HepG2 (cell line): Measurements from ENCODE around the gene CEBPB. TPM values are rescaled to one million over a fixed set of nuclear protein-coding genes. Genes with fewer than 3 reads are reported as not detected.

Source experiments
- BORCS8-MEF2B ChIP-seq: sonication (generic); formaldehyde crosslinking; IDR thresholded peaks from 2 replicates; pipeline ENCODE4 v1.8.0; 2022; ENCODE audit warnings: mild to moderate bottlenecking, missing genetic modification reagents
- CAMTA2 ChIP-seq: sonication (generic); formaldehyde crosslinking; IDR thresholded peaks from 2 replicates; pipeline ENCODE4 v1.4.0; 2020; ENCODE audit warnings: mild to moderate bottlenecking, missing genetic modification reagents, borderline replicate concordance
- CTCF ChIP-seq: sonication (generic); formaldehyde crosslinking; IDR thresholded peaks from 2 replicates; pipeline ENCODE4 v1.5.0; 2020; ENCODE audit warnings: mild to moderate bottlenecking, missing genetic modification reagents, moderate library complexity
- HNF4G ChIP-seq, 2 experiments: sonication (generic) in 1 of 2; formaldehyde crosslinking in 1 of 2; IDR thresholded peaks; 2 replicates each; pipeline versions ENCODE4 v1.4.0 to v1.6.1; 2011 to 2020; ENCODE audit warnings: borderline replicate concordance in 2 of 2, low read depth in 2 of 2, mild to moderate bottlenecking in 2 of 2, low read length in 1 of 2, missing genetic modification reagents in 1 of 2, moderate library complexity in 1 of 2
- HNRNPL ChIP-seq: fragments of 200-400 bp; formaldehyde crosslinking; IDR thresholded peaks from 2 replicates; pipeline ENCODE4 v1.6.1; 2017; ENCODE audit warnings: mild to moderate bottlenecking, low read depth, low read length
- HOXA3 ChIP-seq: sonication (generic); formaldehyde crosslinking; IDR thresholded peaks from 2 replicates; pipeline ENCODE4 v1.5.0; 2020; ENCODE audit warnings: missing genetic modification reagents
- KDM5A ChIP-seq: fragments of 200-600 bp; sonication (generic); IDR thresholded peaks from 2 replicates; pipeline ENCODE4 v1.7.0; 2018; ENCODE audit warnings: antibody characterized with exemption, mild to moderate bottlenecking, low read length, borderline replicate concordance
- NONO ChIP-seq, 2 experiments: fragments of 450-650 bp in 1 of 2; sonication (generic) in 1 of 2; formaldehyde crosslinking in 1 of 2; IDR thresholded peaks in 1 of 2; conservative IDR thresholded peaks in 1 of 2; 2 replicates each; pipeline versions ENCODE4 v1.6.1 to v1.8.0; 2017 to 2022; ENCODE audit warnings: mild to moderate bottlenecking in 1 of 2, missing genetic modification reagents in 1 of 2, moderate library complexity in 1 of 2
- PHF21A ChIP-seq: sonication (generic); formaldehyde crosslinking; IDR thresholded peaks from 2 replicates; pipeline ENCODE4 v1.5.0; 2020; ENCODE audit warnings: mild to moderate bottlenecking, missing genetic modification reagents
- SMAD1 ChIP-seq: sonication (generic); formaldehyde crosslinking; IDR thresholded peaks from 2 replicates; pipeline ENCODE4 v1.4.0; 2020; ENCODE audit warnings: missing genetic modification reagents, low read depth, mild to moderate bottlenecking, borderline replicate concordance
- SMYD3 ChIP-seq: sonication (generic); formaldehyde crosslinking; IDR thresholded peaks from 2 replicates; pipeline ENCODE4 v1.8.1; 2023; ENCODE audit warnings: mild to moderate bottlenecking, missing genetic modification reagents
- ZBTB7B ChIP-seq: sonication (generic); formaldehyde crosslinking; IDR thresholded peaks from 2 replicates; pipeline ENCODE4 v1.4.0; 2020; ENCODE audit warnings: missing genetic modification reagents
- ZEB1 ChIP-seq: IDR thresholded peaks from 2 replicates; pipeline ENCODE4 v1.6.1; 2012; ENCODE audit warnings: mild to moderate bottlenecking, low read depth, inconsistent platforms; ENCODE audit not compliant: insufficient replicate concordance
- ZMYM2 ChIP-seq: sonication (generic); formaldehyde crosslinking; IDR thresholded peaks from 2 replicates; pipeline ENCODE4 v1.8.0; 2022; ENCODE audit warnings: mild to moderate bottlenecking, missing genetic modification reagents
- ZNF333 ChIP-seq: sonication (generic); formaldehyde crosslinking; IDR thresholded peaks from 2 replicates; pipeline ENCODE4 v1.4.0; 2020; ENCODE audit warnings: mild to moderate bottlenecking, missing genetic modification reagents, borderline replicate concordance
- ZNF572 ChIP-seq: sonication (generic); formaldehyde crosslinking; IDR thresholded peaks from 2 replicates; pipeline ENCODE4 v1.5.1; 2020; ENCODE audit warnings: mild to moderate bottlenecking, missing genetic modification reagents
- polyA plus RNA-seq, 8 experiments: library from polyadenylated mRNA; depleted of rRNA in 3 of 8; stranded (reverse) in 7 of 8; unstranded in 1 of 8; fragments of >200 nt; fragmentation: Illumina TruSeq in 4 of 8; extraction: Trizol in 4 of 8; gene quantifications; 2 replicates each; pipeline versions ENCODE4 v1.2.1 to v1.2.3, GENCODE V29; 2011 to 2016; ENCODE audit warnings: low read depth in 4 of 8, missing spikeins in 1 of 8, mixed read lengths in 1 of 8; ENCODE audit not compliant: insufficient read depth in 1 of 8
- total RNA-seq, 5 experiments: library from RNA; depleted of rRNA; stranded (reverse); fragments of >200 nt; fragmentation: Illumina TruSeq; extraction: Trizol; gene quantifications; 2 replicates each; pipeline ENCODE4 v1.2.3, GENCODE V29; 2016; ENCODE audit warnings: low read depth in 1 of 5
- TF ChIP-seq, protein P1 (sequence below): sonication (generic); formaldehyde crosslinking; IDR thresholded peaks from 2 replicates; pipeline ENCODE4; 2020; ENCODE audit warnings: missing genetic modification reagents, mild to moderate bottlenecking, borderline replicate concordance
- TF ChIP-seq, protein P2 (sequence below): sonication (generic); formaldehyde crosslinking; IDR thresholded peaks from 2 replicates; pipeline ENCODE4 v1.8.1; 2023; ENCODE audit warnings: mild to moderate bottlenecking, missing genetic modification reagents
- TF ChIP-seq, protein P3 (sequence below): sonication (generic); formaldehyde crosslinking; IDR thresholded peaks from 2 replicates; pipeline ENCODE4 v1.8.1; 2023; ENCODE audit warnings: missing genetic modification reagents, inconsistent platforms, borderline replicate concordance
- TF ChIP-seq, protein P4 (sequence below): sonication (generic); formaldehyde crosslinking; IDR thresholded peaks from 2 replicates; pipeline ENCODE4 v1.5.0; 2020; ENCODE audit warnings: missing genetic modification reagents

Gene CEBPB
- total and polyA plus RNA-seq, 2 of the 13 experiments (the other 11 are each of a cell fraction or from before 2014, with no cell fraction given): 18.5 to 28.2 TPM

DNA sequence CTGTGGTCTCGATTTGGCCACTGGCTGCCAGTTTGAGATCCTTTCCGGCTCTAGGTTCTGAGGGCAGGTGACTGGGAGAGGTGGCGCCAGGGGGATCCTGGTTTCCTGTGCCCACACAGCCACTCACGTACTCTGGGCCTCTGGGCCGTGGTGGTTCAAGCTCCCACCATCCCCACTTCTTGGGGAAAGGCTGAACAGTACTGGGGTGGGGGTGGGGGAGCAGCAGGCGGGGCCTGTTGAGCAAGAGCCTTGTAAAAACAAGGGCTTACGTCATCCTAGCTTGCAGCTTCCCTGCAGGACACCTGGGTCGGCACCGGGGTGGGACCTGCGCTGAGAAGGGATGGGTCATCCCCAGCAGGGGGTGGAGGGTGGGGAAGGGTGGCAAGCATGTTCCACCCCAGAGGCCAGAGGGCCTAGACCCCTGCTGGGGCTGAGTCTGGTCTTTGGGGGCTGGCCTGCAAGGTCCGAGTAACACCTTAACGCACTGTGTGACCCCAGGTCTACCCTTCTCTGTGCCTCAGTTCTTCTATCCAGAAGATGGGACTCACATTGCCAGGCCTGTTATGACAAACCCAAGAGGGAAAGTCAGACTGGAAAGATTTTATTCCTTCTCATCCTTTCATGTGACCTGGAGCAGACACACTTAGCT is 3.1 kb upstream of the CEBPB start (continued):
- TF ChIP-seq ZMYM2: peak; percentile 2; the same call in 1 of the 2 replicates
- TF ChIP-seq KDM5A: no peak
- peak; percentile 73 for TF ChIP-seq PHF21A (CRISPR knock-in tag)
- peak; percentile 25; the same call in 1 of the 2 replicates for TF ChIP-seq SMAD1 (CRISPR knock-in tag)
- peak; percentile 46; the same call in 1 of the 2 replicates for TF ChIP-seq SMYD3 (CRISPR knock-in tag)
- TF ChIP-seq, protein P1, sequence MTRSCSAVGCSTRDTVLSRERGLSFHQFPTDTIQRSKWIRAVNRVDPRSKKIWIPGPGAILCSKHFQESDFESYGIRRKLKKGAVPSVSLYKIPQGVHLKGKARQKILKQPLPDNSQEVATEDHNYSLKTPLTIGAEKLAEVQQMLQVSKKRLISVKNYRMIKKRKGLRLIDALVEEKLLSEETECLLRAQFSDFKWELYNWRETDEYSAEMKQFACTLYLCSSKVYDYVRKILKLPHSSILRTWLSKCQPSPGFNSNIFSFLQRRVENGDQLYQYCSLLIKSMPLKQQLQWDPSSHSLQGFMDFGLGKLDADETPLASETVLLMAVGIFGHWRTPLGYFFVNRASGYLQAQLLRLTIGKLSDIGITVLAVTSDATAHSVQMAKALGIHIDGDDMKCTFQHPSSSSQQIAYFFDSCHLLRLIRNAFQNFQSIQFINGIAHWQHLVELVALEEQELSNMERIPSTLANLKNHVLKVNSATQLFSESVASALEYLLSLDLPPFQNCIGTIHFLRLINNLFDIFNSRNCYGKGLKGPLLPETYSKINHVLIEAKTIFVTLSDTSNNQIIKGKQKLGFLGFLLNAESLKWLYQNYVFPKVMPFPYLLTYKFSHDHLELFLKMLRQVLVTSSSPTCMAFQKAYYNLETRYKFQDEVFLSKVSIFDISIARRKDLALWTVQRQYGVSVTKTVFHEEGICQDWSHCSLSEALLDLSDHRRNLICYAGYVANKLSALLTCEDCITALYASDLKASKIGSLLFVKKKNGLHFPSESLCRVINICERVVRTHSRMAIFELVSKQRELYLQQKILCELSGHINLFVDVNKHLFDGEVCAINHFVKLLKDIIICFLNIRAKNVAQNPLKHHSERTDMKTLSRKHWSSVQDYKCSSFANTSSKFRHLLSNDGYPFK (CRISPR knock-in tag): 0 out of 2 replicates have a peak, but pooled peaks have one; percentile 51
- TF ChIP-seq HNF4G (IDR thresholded peaks at IDR 0.05; ENCODE audit: borderline replicate concordance, low read depth, low read length): peak; percentile 29; the same call in 1 of the 2 replicates
- TF ChIP-seq HNF4G (CRISPR knock-in tag; IDR thresholded peaks at IDR 0.05; ENCODE audit: borderline replicate concordance, low read depth): 0 out of 2 replicates have a peak, but pooled peaks have one; percentile 20
- TF ChIP-seq ZNF572: peak; percentile 77; the same call in 1 of the 2 replicates
- TF ChIP-seq, protein P2, sequence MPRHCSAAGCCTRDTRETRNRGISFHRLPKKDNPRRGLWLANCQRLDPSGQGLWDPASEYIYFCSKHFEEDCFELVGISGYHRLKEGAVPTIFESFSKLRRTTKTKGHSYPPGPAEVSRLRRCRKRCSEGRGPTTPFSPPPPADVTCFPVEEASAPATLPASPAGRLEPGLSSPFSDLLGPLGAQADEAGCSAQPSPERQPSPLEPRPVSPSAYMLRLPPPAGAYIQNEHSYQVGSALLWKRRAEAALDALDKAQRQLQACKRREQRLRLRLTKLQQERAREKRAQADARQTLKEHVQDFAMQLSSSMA: peak; percentile 77; the same call in 1 of the 2 replicates
- TF ChIP-seq HOXA3 (CRISPR knock-in tag): peak; percentile 56; the same call in 1 of the 2 replicates
- peak; percentile 30; the same call in 1 of the 2 replicates for TF ChIP-seq CTCF (CRISPR knock-in tag)
- TF ChIP-seq ZBTB7B (CRISPR knock-in tag): 0 out of 2 replicates have a peak, but pooled peaks have one; percentile 25
- TF ChIP-seq, protein P3, sequence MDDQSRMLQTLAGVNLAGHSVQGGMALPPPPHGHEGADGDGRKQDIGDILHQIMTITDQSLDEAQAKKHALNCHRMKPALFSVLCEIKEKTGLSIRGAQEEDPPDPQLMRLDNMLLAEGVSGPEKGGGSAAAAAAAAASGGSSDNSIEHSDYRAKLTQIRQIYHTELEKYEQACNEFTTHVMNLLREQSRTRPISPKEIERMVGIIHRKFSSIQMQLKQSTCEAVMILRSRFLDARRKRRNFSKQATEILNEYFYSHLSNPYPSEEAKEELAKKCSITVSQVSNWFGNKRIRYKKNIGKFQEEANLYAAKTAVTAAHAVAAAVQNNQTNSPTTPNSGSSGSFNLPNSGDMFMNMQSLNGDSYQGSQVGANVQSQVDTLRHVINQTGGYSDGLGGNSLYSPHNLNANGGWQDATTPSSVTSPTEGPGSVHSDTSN: no peak
- TF ChIP-seq BORCS8-MEF2B (CRISPR knock-in tag): peak; percentile 31; the same call in 1 of the 2 replicates
- TF ChIP-seq, protein P4, sequence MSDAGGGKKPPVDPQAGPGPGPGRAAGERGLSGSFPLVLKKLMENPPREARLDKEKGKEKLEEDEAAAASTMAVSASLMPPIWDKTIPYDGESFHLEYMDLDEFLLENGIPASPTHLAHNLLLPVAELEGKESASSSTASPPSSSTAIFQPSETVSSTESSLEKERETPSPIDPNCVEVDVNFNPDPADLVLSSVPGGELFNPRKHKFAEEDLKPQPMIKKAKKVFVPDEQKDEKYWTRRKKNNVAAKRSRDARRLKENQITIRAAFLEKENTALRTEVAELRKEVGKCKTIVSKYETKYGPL (CRISPR knock-in tag): 0 out of 2 replicates have a peak, but pooled peaks have one; percentile 64
- peak; percentile 88; the same call in 1 of the 2 replicates for TF ChIP-seq HNRNPL
- no peak for TF ChIP-seq CAMTA2 (CRISPR knock-in tag)
- no peak for TF ChIP-seq ZNF333 (CRISPR knock-in tag)
- TF ChIP-seq NONO (IDR thresholded peaks at IDR 0.05): no peak
- TF ChIP-seq NONO (CRISPR knock-in tag; conservative IDR thresholded peaks at IDR 0.05): peak; percentile 85
- no peak for TF ChIP-seq ZEB1
- TF ChIP-seq, all 625 proteins: peak for 168
